ENCODE measurements around the gene SGCD.

Gene SGCD

DNA sequence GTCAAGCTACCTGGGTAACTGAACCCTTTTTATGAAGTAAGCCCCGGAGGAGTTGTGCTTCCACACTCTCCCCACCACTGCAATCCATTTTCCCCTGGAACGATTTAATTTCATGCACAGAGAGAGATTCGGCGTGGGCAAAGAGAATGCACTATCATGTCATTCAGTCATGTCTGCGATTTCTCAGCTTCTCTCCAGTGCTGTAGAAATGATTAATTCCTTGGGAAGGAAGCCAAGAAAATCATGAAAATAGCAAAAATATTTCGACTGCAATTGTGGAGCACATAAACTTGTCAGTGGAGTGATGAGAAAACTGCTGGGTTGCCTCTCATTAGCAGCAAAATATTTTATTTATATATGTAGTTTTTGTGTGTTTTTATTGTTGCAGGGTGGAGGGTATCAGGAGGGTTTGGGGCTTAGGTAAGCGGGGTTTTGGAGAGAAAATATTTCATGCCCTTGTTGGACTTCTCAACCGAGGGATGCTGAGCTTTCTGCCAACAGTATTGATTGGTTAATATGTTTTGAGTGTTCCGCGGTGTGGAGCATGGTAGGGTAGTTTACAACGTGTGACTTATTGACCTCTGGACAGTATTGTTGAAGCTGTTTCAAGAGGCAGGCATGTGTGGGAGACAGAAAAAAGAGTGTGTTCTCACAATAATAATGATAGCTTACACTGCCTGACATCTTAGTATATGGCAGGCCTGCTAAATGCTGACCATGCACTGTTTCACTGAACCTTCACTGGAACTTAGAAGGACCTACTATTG, 69.3 kb downstream of the SGCD start:
- no peak overlapping the region for H3K4me3 ChIP-seq (ENCODE audit: insufficient read depth, low read depth, low read length, poor library complexity, severe bottlenecking)
- no peak for DNase-seq
- no peaks in the 10 kb centered on the region for H3K4me1 ChIP-seq (ENCODE audit: control insufficient read depth, insufficient read depth, low read length, poor library complexity, severe bottlenecking)
- H3K9me3 ChIP-seq (ENCODE audit: control insufficient read depth, low read length): no peaks in the 10 kb centered on the region
- no peak overlapping the region for H3K27ac ChIP-seq (ENCODE audit: insufficient read depth, low read length, poor library complexity, severe bottlenecking)
- no peaks in the 10 kb centered on the region for H3K27me3 ChIP-seq (replicated peaks; ENCODE audit: control insufficient read depth, insufficient read depth, low read length, poor library complexity, severe bottlenecking)
- no peaks in the 10 kb centered on the region for H3K36me3 ChIP-seq (ENCODE audit: control insufficient read depth, insufficient read depth, low read length)

DNA sequence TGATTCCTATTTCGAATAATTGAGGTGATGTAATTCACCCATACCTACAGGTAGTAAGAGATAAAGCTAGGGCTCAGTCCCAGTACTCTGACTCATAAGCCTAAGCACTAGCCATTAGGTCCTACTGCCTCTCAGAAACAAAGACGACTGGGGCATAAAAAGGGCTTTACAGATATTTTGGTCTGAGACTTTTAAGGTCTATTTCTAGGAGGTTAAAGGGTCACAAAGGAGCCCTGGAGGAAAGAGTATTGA, 69.8 kb downstream of the SGCD start:
- no peaks in the 10 kb centered on the region for H3K27me3 ChIP-seq (replicated peaks; ENCODE audit: control insufficient read depth, insufficient read depth, low read length, poor library complexity, severe bottlenecking)
- H3K4me3 ChIP-seq (ENCODE audit: insufficient read depth, low read depth, low read length, poor library complexity, severe bottlenecking): no peak overlapping the region
- no peaks in the 10 kb centered on the region for H3K9me3 ChIP-seq (ENCODE audit: control insufficient read depth, low read length)
- no peak for DNase-seq
- H3K36me3 ChIP-seq (ENCODE audit: control insufficient read depth, insufficient read depth, low read length): no peaks in the 10 kb centered on the region
- no peak overlapping the region for H3K27ac ChIP-seq (ENCODE audit: insufficient read depth, low read length, poor library complexity, severe bottlenecking)
- no peaks in the 10 kb centered on the region for H3K4me1 ChIP-seq (ENCODE audit: control insufficient read depth, insufficient read depth, low read length, poor library complexity, severe bottlenecking)

DNA sequence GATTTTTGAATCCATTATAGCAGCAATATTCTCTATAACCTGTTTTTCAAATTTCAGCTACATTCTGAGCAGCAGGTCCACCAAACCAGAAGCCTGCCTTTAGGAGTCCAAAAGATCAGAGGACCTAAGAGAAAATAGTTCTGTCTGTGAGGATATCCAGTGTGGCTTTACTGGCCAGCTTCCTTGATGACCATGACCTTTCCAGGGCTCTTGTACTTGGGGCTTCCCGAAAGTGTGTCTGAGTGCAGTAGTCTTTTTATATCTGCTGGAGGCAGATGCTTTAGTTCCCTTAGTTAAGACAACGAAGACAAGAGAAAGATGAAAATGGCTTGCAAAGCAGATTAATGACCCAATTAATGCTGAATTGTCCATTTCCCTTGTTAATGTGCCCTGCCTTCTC, 72.4 kb downstream of the SGCD start:
- Histone ChIP-seq H3K4me1 (ENCODE audit: control insufficient read depth, insufficient read depth, low read length, poor library complexity, severe bottlenecking) (no peaks in the 10 kb centered on the region), H3K27me3 (replicated peaks; ENCODE audit: control insufficient read depth, insufficient read depth, low read length, poor library complexity, severe bottlenecking) (no peaks in the 10 kb centered on the region), H3K27ac (ENCODE audit: insufficient read depth, low read length, poor library complexity, severe bottlenecking) (no peak overlapping the region), H3K9me3 (ENCODE audit: control insufficient read depth, low read length) (no peaks in the 10 kb centered on the region), H3K4me3 (ENCODE audit: insufficient read depth, low read depth, low read length, poor library complexity, severe bottlenecking) (no peak overlapping the region), H3K36me3 (ENCODE audit: control insufficient read depth, insufficient read depth, low read length) (no peaks in the 10 kb centered on the region)
- DNase-seq: no peak

DNA sequence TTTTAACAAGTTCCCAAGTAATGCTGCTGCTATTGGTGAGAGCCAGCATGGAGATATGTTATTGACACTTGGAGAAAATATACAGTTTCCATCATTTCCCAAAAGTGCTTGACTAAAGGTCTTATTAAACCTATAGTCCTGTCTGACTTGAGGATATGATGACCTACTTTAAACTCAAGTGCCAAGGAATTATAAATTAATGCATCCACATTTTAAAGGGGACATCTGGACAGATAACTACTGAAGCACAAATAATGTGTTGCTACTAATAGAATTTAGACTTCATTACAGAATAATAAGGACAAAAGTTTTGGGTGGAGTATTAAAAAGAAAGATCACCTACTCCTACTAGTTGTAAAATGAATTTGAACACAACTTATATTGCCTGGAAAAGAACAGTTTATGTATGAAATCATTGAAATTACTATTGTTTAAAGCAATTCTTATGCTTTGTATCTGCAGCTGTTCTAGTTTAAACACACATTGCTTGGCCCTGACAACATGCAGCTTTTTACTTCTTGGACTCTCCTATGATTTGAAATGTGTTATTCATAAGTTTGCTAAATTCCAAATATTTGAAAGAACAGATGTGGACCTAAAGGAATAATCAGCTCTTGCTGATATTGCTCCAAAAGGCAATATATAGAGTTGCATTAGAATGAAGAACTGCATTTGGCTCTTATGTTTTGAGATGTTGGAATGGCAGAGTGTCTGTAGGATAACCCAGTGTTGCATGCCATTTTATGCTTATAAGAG, 73.4 kb downstream of the SGCD start:
- no peak overlapping the region for H3K4me3 ChIP-seq (ENCODE audit: insufficient read depth, low read depth, low read length, poor library complexity, severe bottlenecking)
- H3K4me1 ChIP-seq (ENCODE audit: control insufficient read depth, insufficient read depth, low read length, poor library complexity, severe bottlenecking): no peaks in the 10 kb centered on the region
- no peaks in the 10 kb centered on the region for H3K9me3 ChIP-seq (ENCODE audit: control insufficient read depth, low read length)
- no peaks in the 10 kb centered on the region for H3K27me3 ChIP-seq (replicated peaks; ENCODE audit: control insufficient read depth, insufficient read depth, low read length, poor library complexity, severe bottlenecking)
- H3K36me3 ChIP-seq (ENCODE audit: control insufficient read depth, insufficient read depth, low read length): no peaks in the 10 kb centered on the region
- no peak overlapping the region for H3K27ac ChIP-seq (ENCODE audit: insufficient read depth, low read length, poor library complexity, severe bottlenecking)
- DNase-seq: no peak

DNA sequence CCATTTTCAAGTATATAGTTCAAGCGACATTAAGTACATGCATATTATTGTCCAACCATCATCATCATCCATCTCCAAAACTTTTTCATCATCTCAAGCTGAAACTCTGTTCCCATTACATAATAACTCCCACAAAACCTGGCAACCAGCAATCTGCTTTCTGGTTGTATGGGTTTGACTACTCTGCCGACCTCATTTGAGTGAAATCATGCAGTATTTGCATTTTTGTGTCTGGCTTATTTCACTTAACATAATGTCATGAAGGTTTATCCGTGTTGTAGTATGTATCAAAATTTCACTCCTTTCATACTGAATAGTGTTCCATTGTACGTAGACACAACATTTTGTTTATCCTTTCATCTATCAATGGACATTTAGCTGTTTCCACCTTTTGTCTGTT, 74.8 kb downstream of the SGCD start:
- Histone ChIP-seq H3K4me3 (ENCODE audit: insufficient read depth, low read depth, low read length, poor library complexity, severe bottlenecking) (peak overlapping the region; percentile 12), H3K4me1 (ENCODE audit: control insufficient read depth, insufficient read depth, low read length, poor library complexity, severe bottlenecking) (no peaks in the 10 kb centered on the region), H3K9me3 (ENCODE audit: control insufficient read depth, low read length) (no peaks in the 10 kb centered on the region), H3K27me3 (replicated peaks; ENCODE audit: control insufficient read depth, insufficient read depth, low read length, poor library complexity, severe bottlenecking) (no peaks in the 10 kb centered on the region), H3K27ac (ENCODE audit: insufficient read depth, low read length, poor library complexity, severe bottlenecking) (no peak overlapping the region), H3K36me3 (ENCODE audit: control insufficient read depth, insufficient read depth, low read length) (no peaks in the 10 kb centered on the region)
- no peak for DNase-seq

DNA sequence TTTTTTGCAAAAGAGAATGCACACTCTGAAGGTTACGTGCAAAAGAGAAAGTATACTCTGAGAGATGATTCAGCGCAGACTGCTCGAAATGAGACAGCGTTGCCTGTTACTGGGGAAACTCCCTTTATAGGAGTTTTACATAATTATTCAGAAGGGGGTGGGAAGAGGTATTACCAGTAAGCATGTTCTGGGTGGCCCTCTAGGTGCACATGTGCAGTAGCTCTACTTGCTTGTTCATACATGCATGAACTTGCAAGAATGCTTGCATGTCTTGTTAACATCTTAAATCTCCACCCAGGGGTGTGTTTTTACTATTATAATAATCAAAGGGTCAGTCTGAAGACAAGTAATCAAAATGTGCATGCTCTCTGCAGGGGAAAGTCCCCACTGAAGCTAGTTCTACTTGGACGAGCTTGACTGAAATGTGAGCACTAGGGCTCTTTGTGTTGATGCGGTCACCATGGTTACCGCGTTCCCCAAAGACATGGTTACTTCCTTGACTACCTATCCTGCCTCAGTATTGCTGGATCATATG, 75.5 kb downstream of the SGCD start:
- Histone ChIP-seq H3K36me3 (ENCODE audit: control insufficient read depth, insufficient read depth, low read length) (no peaks in the 10 kb centered on the region), H3K4me3 (ENCODE audit: insufficient read depth, low read depth, low read length, poor library complexity, severe bottlenecking) (peak overlapping the region; percentile 12), H3K27ac (ENCODE audit: insufficient read depth, low read length, poor library complexity, severe bottlenecking) (no peak overlapping the region), H3K9me3 (ENCODE audit: control insufficient read depth, low read length) (no peaks in the 10 kb centered on the region), H3K27me3 (replicated peaks; ENCODE audit: control insufficient read depth, insufficient read depth, low read length, poor library complexity, severe bottlenecking) (no peaks in the 10 kb centered on the region), H3K4me1 (ENCODE audit: control insufficient read depth, insufficient read depth, low read length, poor library complexity, severe bottlenecking) (no peaks in the 10 kb centered on the region)
- peak; percentile 8 to 31 (median 28) for DNase-seq

DNA sequence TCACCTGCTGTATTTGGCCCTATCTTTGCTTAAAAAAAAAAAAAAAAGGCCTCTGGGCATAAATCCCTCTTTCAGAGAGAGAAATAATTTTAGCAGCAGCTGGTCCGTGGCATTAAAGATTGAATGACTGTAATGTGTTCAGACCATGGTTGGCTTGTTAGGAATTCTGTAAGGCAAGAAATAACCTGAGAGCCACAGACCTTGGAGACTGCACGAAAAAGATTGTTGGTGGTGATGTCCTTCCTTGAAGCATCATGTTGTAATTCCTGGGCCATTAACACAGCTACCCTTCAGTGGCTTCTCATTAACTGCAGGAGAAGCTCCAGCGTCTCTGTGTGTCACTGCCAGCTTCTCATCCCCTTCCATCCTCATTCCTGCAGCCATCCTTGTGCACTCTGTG, 79.0 kb downstream of the SGCD start:
- no peak overlapping the region for H3K4me3 ChIP-seq (ENCODE audit: insufficient read depth, low read depth, low read length, poor library complexity, severe bottlenecking)
- no peaks in the 10 kb centered on the region for H3K36me3 ChIP-seq (ENCODE audit: control insufficient read depth, insufficient read depth, low read length)
- no peaks in the 10 kb centered on the region for H3K27me3 ChIP-seq (replicated peaks; ENCODE audit: control insufficient read depth, insufficient read depth, low read length, poor library complexity, severe bottlenecking)
- H3K9me3 ChIP-seq (ENCODE audit: control insufficient read depth, low read length): no peaks in the 10 kb centered on the region
- no peak overlapping the region for H3K27ac ChIP-seq (ENCODE audit: insufficient read depth, low read length, poor library complexity, severe bottlenecking)
- no peak for DNase-seq
- no peaks in the 10 kb centered on the region for H3K4me1 ChIP-seq (ENCODE audit: control insufficient read depth, insufficient read depth, low read length, poor library complexity, severe bottlenecking)

DNA sequence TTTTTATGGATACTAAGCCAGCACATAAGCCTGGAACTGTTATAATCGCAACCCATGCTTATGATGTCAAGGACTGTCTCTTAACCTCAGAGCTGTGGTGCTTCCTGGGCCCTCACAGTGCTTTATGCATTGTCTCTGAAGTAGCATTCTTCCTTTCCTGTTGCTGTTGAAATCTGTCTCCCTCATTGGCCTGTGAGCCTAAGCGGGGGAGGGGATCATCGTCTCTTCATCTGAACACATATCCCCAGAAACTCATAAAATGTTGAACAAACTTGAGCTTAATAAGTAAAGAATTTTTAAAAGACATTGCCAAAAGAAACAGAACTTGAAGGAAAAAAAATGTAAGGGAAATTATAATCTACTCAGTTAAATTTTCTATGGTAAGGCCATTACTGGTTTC, 80.3 kb downstream of the SGCD start:
- Histone ChIP-seq H3K36me3 (ENCODE audit: control insufficient read depth, insufficient read depth, low read length) (no peaks in the 10 kb centered on the region), H3K27me3 (replicated peaks; ENCODE audit: control insufficient read depth, insufficient read depth, low read length, poor library complexity, severe bottlenecking) (no peaks in the 10 kb centered on the region), H3K4me1 (ENCODE audit: control insufficient read depth, insufficient read depth, low read length, poor library complexity, severe bottlenecking) (no peaks in the 10 kb centered on the region), H3K9me3 (ENCODE audit: control insufficient read depth, low read length) (no peaks in the 10 kb centered on the region), H3K4me3 (ENCODE audit: insufficient read depth, low read depth, low read length, poor library complexity, severe bottlenecking) (no peak overlapping the region), H3K27ac (ENCODE audit: insufficient read depth, low read length, poor library complexity, severe bottlenecking) (no peak overlapping the region)
- DNase-seq: no peak

DNA sequence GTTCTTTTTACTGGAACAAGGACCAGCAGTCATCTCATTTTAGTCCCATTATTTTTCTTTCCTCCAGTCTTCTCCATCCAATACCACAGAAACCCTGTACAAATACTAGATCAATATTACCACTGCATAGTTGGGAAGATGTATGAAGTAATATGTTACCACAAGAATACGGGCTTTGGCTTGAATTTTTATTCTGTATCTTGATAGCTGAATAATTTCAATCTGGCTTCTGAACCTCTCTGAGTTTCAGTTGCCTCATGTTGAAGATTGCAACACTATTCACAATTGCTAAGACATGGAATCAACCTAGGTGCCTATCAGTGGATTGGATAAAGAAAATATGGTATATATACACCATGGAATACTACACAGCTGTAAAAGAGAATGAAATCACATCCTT, 82.9 kb downstream of the SGCD start:
- Histone ChIP-seq H3K27ac (ENCODE audit: insufficient read depth, low read length, poor library complexity, severe bottlenecking) (no peak overlapping the region), H3K4me1 (ENCODE audit: control insufficient read depth, insufficient read depth, low read length, poor library complexity, severe bottlenecking) (no peaks in the 10 kb centered on the region), H3K36me3 (ENCODE audit: control insufficient read depth, insufficient read depth, low read length) (no peaks in the 10 kb centered on the region), H3K4me3 (ENCODE audit: insufficient read depth, low read depth, low read length, poor library complexity, severe bottlenecking) (no peak overlapping the region), H3K9me3 (ENCODE audit: control insufficient read depth, low read length) (no peaks in the 10 kb centered on the region), H3K27me3 (replicated peaks; ENCODE audit: control insufficient read depth, insufficient read depth, low read length, poor library complexity, severe bottlenecking) (no peaks in the 10 kb centered on the region)
- DNase-seq: no peak

DNA sequence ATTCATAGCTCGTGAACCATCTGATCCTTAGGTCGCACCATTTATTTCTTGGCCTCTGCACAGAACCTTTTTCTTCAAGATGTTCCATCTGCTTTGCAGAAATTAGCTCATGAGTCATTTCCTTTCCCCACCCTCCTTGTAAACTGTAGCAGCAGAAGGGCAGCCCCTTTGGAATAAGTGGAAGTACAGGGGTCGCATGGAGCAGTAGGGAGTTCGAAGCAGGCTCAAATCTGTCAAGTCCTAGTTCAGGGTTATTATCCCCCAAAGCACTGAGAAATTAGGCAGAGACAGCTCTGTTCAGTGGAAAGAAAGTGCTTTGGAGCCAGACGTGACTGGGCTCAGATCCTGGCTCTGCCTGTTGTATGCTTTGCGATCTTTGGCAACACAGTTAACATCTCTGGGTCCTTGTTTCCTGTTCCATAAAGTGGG, 84.2 kb downstream of the SGCD start:
- no peaks in the 10 kb centered on the region for H3K36me3 ChIP-seq (ENCODE audit: control insufficient read depth, insufficient read depth, low read length)
- H3K9me3 ChIP-seq (ENCODE audit: control insufficient read depth, low read length): no peaks in the 10 kb centered on the region
- H3K4me1 ChIP-seq (ENCODE audit: control insufficient read depth, insufficient read depth, low read length, poor library complexity, severe bottlenecking): no peaks in the 10 kb centered on the region
- no peak overlapping the region for H3K4me3 ChIP-seq (ENCODE audit: insufficient read depth, low read depth, low read length, poor library complexity, severe bottlenecking)
- no peaks in the 10 kb centered on the region for H3K27me3 ChIP-seq (replicated peaks; ENCODE audit: control insufficient read depth, insufficient read depth, low read length, poor library complexity, severe bottlenecking)
- no peak for DNase-seq
- H3K27ac ChIP-seq (ENCODE audit: insufficient read depth, low read length, poor library complexity, severe bottlenecking): no peak overlapping the region
